Hematopoietic multipotent progenitor cell (in vitro differentiated cells): Measurements from ENCODE around the gene GLIPR1. TPM values are rescaled to one million over a fixed set of nuclear protein-coding genes. Genes with fewer than 3 reads are reported as not detected.
"Not testable (repeated sequence)": the region's sequence is repeated elsewhere in the genome, so short reads cannot be mapped to it uniquely, and the experiment has no call there.

Source experiments
- DNase-seq, 3 donors: peaks; one replicate each; pipeline ENCODE4 v3.0.0-alpha.2; 2011 to 2015; ENCODE audit warnings: low read depth in 2 of 3, low spot score in 2 of 3
- total RNA-seq: library from RNA; depleted of rRNA; stranded (reverse); fragments of >200 nt; gene quantifications from one replicate; pipeline ENCODE4 v1.2.3, GENCODE V29; 2012

The GLIPR1 gene
- total RNA-seq, 1 donor: 76.7 TPM

DNA sequence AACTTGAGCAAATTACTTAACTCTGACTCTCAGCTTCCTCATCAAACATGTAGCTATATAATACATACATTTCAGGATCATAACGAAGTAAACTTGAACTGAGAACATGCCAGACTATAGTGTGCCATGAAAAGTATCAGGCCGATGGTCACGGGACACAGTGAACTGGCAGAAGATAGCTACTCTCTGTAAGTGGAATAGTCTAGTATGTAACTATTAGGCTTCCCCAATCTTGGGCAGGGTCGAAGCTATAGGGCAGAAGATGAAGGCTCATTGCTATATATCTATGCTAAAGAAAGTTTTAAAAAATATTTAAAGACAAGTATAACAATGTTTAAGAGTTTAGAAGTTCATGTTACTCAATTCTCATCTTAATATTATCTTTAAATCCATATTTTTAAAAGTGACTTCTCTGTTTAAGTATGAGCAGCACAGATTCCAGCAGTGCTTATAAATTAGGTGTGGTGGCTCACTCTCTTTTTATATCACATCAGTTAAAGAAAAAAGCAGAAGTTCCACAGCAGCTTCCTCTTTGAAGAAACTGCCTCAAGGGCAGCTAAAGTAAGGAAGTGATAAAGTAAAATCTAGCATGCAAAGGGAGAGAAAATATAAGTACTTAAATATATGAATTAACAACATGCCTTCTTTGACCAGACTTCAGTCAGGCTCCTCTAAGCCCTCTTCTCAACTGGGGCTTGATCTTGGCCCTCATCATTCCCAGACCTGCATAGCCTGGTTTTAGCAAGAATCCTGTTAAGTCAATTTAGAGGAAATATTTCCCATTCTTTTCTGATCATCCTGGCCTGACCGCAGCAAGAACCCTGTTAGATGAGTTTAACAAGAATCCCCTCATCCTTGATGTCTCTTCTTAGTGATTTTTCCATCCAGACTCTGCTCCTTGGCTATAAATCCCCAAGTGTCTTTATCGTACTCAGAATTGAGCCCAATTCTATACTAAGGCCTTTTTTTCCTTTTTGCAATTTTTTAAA lies 8.4 kb upstream of the GLIPR1 start:
- DNase-seq: peak in 2 of 3 donors; percentile 72 to 90

DNA sequence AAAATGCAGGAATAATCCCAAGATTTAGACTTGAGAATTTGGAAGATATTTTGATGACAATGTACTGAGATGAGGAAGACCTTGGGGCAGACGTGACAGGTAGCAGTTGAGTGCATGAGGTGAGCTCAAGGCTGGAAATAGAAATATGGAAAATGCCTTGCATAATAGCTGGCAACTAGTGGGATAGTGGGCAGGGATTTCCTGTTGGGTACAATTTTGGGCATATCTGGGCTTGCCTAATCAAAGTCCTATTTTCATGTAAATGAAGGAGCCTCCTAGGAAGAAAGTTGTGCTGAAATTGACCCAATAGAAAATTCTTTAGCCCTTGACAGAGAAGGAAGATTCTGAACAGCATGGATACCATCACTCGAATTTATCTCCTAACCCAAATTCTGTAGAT lies 6.4 kb upstream of the GLIPR1 start:
- DNase-seq: no peak

- no peak for DNase-seq
Observed at GRCh38 chr12:75476071-75476470, 4.5 kb upstream of the GLIPR1 start.

GRCh38 chr12:75477137-75477536 lies 3.4 kb upstream of the GLIPR1 start:
- DNase-seq: no peak

DNA sequence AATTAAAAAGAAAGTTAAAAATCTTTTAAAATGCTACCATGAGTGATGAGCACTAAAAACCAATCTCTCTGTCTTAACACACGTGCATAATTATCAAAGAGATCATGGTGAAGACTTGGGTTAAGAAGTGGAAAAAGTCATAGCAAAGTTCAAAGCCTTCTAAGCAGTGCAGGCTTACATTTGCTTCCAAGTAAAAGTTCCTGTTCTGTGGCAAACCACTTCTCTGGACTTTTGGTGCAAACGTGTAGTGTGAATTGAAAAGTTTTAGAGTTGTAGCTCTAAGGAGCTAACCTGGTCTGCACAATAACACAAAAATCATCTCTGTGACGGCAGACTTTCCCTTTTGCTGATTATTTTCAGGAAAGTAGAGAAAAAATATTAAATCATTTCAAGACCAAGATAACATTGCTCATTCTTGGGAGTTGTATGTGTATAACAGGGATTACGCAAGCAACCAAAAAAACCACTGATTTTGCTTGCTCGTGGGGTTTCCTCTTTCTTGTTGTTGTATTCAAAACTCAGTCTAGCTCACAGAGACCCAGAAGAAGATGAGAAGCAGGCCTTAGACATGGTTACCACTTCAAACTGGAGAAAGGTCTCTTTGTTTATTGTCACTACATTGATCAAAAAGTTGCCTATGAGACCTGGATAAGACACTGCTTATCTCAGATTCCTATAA lies 2.3 kb upstream of the GLIPR1 start:
- peak; percentile 52 to 79 (median 69) for DNase-seq

GRCh38 chr12:75479963-75480461 lies 543 bp upstream of the GLIPR1 start:
- peak in 1 of 3 donors; percentile 65 for DNase-seq

DNA sequence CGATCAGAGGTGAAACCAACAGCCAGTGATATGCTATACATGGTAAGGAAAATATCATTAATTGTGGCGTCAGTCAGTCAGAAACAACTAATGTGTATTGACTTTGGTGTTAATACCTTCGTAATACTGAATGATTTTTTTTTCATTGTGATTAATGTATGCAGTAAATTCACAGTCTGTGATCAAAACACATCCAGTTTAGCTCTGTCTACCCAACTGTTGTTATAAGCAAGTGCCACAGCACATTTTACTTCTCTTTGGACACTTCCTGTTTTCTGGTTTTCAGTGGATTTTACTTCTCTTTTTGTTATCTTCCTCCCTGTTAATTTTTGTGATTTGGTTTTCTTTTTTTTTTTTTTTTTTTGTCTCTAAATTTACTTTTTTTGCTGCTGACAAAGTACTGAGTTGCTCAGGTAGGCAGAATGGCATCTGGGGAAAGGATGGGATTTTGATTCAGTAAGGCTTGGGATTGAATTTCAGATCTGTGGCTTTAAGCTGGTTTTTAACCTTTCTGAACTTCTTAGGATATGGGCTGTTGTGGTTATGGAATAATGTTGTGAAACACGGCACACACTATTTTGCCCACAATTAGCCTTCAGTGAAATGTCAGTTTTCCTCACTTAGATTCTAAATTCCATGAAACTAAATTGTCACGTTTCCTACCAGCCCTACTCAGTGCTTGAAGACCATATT lies 604 bp downstream of the GLIPR1 start:
- DNase-seq: peak in 1 of 3 donors; percentile 71

- peak in 1 of 3 donors; percentile 21 for DNase-seq
Observed at GRCh38 chr12:75481774-75482173, 1.2 kb downstream of the GLIPR1 start.

DNA sequence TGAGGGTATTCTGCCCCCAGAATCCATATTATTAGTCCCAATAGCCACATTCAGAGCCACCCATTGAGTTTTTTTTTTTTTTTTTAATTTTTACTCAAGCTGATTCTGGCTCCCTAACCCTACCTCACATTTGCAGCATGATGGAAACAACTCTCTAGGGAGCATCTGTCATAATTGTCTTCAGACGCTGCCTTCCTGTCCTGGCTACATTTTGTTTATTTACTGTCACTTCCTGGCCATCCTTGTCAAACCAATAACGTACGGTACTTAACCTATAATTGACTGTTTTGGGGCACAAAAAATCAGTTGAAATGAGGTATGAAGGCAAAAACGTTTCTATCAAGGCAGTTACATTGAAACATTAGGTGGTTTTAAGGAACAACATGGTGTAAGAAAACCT lies 2.1 kb downstream of the GLIPR1 start:
- no peak for DNase-seq

DNA sequence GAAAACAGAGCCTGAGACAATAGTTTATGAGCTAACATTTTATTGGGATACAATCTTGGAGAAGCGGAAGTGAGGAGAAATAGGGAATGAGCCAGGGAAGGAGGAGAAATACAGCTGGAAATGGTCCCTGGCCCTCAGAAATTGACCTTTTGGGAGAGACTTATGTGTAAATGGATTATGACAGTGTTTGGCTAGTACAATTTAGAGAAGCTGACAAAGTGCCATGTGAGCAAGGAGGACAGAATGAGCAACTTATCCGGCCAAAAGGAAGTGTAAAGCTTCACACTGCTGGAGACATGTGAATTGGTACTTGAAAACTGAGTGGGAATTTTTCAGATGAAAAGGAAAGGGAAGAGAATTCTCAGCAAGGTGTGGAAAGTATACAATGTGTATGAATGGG lies 2.9 kb downstream of the GLIPR1 start:
- DNase-seq: no peak

DNA sequence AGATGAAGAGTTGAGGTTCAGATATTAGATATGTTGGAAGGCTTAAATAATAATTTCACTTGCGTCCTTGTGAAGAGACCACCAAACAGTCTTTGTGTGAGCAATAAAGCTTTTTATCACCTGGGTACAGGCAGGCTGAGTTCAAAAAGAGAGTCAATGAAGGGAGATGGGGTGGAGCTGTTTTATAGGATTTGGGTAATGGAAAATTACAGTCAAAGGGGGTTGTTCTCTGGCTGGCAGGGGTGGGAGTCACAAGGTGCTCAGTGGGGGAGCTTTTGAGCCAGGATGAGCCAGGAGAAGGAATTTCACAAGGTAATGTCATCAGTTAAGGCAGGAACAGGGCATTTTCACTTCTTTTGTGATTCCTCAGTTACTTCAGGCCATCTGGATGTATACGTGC lies 3.9 kb downstream of the GLIPR1 start:
- DNase-seq: not testable (repeated sequence)

DNA sequence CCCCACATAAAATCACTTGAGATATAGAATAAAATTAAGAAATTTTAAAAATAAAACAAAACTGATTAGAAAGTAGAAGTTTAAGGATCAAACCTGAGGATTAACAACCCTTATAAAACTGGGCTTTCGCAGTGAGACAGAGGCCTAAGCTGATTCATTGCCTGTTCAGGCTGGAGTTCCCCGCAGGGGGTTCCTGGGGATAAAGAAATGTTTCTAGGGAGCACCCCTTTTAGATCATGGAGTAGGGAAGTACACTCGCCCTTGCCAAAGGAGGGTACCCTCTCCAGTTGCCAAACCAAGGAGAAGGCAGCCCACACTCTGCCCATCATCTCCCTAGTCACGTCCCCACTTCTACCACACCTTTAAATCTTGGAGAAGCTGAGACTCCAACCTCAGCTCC lies 6.8 kb downstream of the GLIPR1 start:
- no peak for DNase-seq

DNA sequence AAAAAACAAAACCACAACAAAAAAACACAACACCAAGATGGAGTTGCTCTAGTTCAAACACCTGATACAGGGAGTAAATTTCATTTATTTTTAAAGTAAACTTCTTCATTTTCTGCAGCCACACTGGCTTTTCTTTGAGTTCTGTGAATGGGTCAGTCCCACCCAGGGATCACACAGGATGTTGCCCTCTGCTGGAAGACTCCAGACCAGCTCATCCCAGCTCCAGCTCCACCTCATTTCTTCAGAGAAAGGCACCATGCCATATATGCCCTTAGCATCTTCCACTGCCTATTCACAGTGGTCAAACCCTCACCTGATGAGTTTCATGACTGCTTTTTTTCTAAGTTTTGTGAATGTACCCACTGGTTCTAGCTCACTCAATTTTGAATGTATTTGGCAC lies 8.0 kb downstream of the GLIPR1 start:
- peak in 1 of 3 donors; percentile 45 for DNase-seq

DNA sequence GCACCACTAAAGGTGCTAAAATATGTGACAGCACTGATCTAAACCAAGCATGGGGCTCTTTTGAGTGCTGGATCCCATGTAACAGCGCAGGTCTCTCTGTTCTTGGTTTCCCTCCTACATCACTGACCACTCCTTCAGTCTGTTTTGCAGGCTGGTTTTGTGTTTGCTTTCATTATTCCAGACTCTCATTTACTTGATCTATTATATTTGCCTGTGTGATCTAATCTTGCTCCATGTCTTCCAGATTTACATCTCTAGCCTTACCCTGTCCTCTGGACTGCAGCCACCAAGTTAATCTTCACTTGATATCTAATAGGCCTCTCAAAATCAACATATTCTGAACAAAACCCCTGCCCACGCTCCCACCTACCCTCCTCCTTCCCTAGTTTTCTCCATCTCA lies 8.6 kb downstream of the GLIPR1 start:
- no peak for DNase-seq

DNA sequence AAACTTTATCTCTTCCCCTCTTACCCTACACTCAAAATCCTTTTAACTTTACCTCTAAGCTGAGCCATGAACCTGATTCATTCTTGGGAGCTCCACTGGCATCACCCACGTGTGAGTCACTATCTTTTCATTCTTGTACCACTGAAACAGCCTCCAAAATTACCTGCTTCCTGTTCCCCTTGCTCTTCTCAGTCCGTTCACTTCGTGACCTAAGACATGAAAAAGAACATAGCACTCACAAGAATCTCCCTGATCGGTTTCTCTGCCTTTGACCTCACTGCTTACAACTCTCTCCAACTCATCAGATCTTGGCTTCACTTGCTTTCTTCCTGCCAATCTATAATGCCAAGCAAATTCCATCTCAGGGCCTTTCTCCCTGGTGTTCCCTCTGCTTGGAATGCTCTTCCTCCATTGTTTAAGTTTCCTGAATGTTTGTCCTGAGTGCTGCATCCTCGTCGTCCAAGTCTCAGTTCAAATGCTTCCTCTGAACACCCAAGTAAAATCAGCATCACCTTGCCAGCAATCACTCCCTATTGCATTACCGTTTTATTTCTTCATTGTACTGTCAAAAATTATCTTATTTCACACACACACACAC lies 9.2 kb downstream of the GLIPR1 start:
- no peak for DNase-seq

DNA sequence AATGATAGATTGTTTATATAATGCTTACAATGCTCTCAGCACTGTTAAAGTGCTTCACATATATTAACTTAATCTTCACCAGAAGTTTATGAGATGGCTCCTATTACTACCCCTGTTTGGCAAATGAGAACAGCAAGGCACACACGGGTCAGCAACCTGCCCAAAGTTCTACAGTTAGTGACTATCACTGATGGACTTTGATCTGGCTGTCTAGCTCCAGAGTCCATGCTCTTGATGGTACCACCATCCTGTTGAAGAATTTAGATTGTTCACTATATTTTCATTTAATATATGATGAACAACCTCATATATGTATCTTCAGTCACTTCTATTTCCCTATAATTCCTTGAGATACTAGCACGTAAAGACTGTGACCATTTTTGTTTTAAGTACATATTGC lies 10.6 kb downstream of the GLIPR1 start:
- DNase-seq: no peak

- no peak for DNase-seq
Observed at GRCh38 chr12:75503459-75503858, 22.9 kb downstream of the GLIPR1 start.

GRCh38 chr12:75503866-75504265 lies 23.3 kb downstream of the GLIPR1 start:
- no peak for DNase-seq

DNA sequence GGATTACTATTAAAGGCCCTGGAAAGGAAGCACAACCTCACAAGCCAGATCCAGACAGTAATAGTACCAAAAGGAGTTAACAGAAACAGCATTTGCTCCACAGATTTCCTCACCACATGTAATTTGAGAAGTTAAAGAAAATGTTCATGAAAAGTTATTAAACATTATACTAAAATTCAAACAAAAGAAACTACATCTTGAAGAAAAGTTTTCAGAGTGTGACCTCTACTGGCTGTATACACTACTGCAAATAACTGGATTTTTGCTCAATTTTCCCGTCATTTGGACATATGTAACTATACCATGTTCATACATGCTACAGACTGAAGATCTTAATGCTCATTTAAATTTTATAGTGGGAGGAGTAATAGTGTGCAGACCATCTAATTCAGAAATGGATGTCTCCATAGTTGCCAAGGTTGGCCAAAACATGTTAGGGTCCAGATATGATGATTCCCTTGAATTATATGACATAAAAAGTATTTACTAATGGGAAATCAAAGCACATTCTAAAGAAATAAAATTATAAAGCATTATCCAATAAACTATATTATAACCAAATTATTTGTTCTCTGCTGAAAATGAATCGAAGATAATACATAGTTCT lies 25.3 kb downstream of the GLIPR1 start:
- DNase-seq: peak in 1 of 3 donors; percentile 65

DNA sequence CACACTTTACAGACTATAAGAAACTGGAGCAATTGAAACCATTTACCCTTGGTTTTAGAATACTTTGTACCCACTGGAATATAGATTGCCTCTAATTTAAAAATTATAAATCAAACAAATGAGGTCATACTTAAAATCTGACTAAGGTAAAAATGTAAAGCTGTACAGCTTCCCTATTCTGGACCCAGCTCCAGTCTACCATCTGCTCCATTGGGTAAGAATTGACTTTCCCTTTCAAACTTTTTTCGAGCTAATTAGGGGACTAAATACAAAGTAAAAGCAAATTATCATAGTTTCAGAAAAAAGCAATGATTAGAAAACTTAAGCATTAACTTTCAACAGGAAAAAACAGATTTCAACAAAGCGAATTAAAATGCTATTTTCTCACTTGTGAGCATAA lies 26.5 kb downstream of the GLIPR1 start:
- no peak for DNase-seq
